Sigmoid colon (tissue), 4 donors: ENCODE results near the gene NATD1.

Source experiments
- CTCF ChIP-seq, 4 experiments: fragments of 450-650 bp in 3 of 4; fragments of 200-600 bp in 1 of 4; IDR thresholded peaks; one replicate each; pipeline ENCODE4 v1.5.1; 2016 to 2019; ENCODE audit warnings: antibody characterized with exemption in 4 of 4, mild to moderate bottlenecking in 3 of 4, moderate library complexity in 2 of 4
- EP300 ChIP-seq, 4 donors: sonication (generic); formaldehyde crosslinking; IDR thresholded peaks; one replicate each; pipeline ENCODE4 v1.6.1; 2017; ENCODE audit warnings: antibody characterized with exemption in 4 of 4
- POLR2A ChIP-seq, 2 donors: fragments of 450-650 bp; IDR thresholded peaks; one replicate each; pipeline ENCODE4 v1.6.1; 2016; ENCODE audit warnings: antibody characterized with exemption in 2 of 2, mild to moderate bottlenecking in 2 of 2, moderate library complexity in 2 of 2
- POLR2AphosphoS5 ChIP-seq, 4 donors: sonication (generic); formaldehyde crosslinking; IDR thresholded peaks; one replicate each; pipeline ENCODE4 v1.6.1; 2017; ENCODE audit warnings: antibody characterized with exemption in 4 of 4

GRCh38 chr17:21213638-21214014 lies 39.6 kb downstream of the NATD1 start:
- peak in 1 of 4 experiments; percentile 8 for TF ChIP-seq CTCF (IDR thresholded peaks at IDR 0.05)
- TF ChIP-seq POLR2A (IDR thresholded peaks at IDR 0.05) = no peak
- TF ChIP-seq POLR2AphosphoS5 (IDR thresholded peaks at IDR 0.05) = no peak
- no peak for TF ChIP-seq EP300 (IDR thresholded peaks at IDR 0.05)
